ENCODE data around the gene CCDC192.

GRCh38 chr5:127844581-127845021 lies 141.4 kb downstream of the CCDC192 start:
- TF ChIP-seq CTCF (IDR thresholded peaks at IDR 0.05) (no peak), POLR2AphosphoS5 (IDR thresholded peaks at IDR 0.05) (no peak), POLR2A (IDR thresholded peaks at IDR 0.05) (no peak), EP300 (IDR thresholded peaks at IDR 0.05) (no peak)
